Measurements from ENCODE around the gene CDH12. TPM values are rescaled to one million over a fixed set of nuclear protein-coding genes. Genes with fewer than 3 reads are reported as not detected.
A peak's percentile ranks its signal among the peaks of the same experiment; 100 is the strongest.
"Not testable (repeated sequence)": the region's sequence is repeated elsewhere in the genome, so short reads cannot be mapped to it uniquely, and the experiment has no call there.

CDH12 gene
- total RNA-seq, 1 donor from 2014 or later, result 23.5 TPM

DNA sequence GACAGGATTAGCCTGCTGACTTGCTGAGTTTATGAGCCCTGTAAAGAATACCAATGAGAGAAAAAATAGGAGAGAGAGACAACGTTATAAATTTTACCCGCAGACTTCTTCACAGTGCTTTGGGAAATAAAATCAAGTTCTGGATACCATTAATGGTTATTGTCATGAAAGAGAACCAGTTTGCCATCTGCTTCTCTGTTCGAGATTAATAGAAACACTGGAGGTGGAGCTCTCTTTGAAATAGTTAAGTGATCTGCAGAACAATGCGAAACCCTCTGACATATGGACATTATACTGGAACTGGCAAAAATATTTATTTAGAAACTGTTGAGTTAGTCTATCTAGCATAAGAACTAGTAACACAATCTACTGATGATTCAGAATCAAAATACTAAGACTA is 500.7 kb downstream of the CDH12 start:
- H3K9me3 Mint-ChIP-seq (ENCODE audit: unreplicated experiment), result no peaks in the 10 kb centered on the region
- TF ChIP-seq CTCF (IDR thresholded peaks at IDR 0.05; ENCODE audit: partially characterized antibody, unreplicated experiment), result no peak
- no peaks in the 10 kb centered on the region for H3K27me3 Mint-ChIP-seq (ENCODE audit: unreplicated experiment)
- H3K27ac Mint-ChIP-seq (ENCODE audit: unreplicated experiment), result peak overlapping the region; percentile 26
- no peaks in the 10 kb centered on the region for H3K36me3 Mint-ChIP-seq (ENCODE audit: unreplicated experiment)
- H3K4me1 Mint-ChIP-seq (ENCODE audit: low read depth, unreplicated experiment), result peaks cover 7% of the 10 kb centered on the region
- H3K4me3 Mint-ChIP-seq (ENCODE audit: unreplicated experiment), result no peak overlapping the region
- no peak for DNase-seq

DNA sequence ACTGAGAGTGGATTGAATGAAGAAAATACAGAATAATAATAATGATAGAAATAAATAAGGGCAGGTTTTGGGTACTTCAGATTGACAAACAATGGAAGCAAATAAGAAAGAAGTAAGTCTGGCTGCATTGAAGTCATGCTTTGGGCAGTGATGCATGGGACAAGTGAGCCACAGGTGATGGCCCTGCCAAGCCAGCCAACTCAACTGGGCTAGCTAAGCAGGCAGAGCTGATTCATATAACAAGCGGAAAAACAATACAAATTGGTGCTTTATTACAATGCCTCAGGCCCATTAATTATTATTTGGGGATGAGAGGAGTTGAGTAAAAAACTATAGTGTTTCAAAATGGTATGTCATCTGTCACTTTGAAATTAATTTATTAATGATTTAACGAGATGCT is 502.0 kb downstream of the CDH12 start:
- Mint-ChIP-seq H3K4me1 (ENCODE audit: low read depth, unreplicated experiment) (peaks cover 7% of the 10 kb centered on the region), H3K36me3 (ENCODE audit: unreplicated experiment) (no peaks in the 10 kb centered on the region), H3K27ac (ENCODE audit: unreplicated experiment) (no peak overlapping the region), H3K27me3 (ENCODE audit: unreplicated experiment) (no peaks in the 10 kb centered on the region), H3K9me3 (ENCODE audit: unreplicated experiment) (no peaks in the 10 kb centered on the region), H3K4me3 (ENCODE audit: unreplicated experiment) (no peak overlapping the region)
- no peak for TF ChIP-seq CTCF (IDR thresholded peaks at IDR 0.05; ENCODE audit: partially characterized antibody, unreplicated experiment)
- DNase-seq, result no peak

DNA sequence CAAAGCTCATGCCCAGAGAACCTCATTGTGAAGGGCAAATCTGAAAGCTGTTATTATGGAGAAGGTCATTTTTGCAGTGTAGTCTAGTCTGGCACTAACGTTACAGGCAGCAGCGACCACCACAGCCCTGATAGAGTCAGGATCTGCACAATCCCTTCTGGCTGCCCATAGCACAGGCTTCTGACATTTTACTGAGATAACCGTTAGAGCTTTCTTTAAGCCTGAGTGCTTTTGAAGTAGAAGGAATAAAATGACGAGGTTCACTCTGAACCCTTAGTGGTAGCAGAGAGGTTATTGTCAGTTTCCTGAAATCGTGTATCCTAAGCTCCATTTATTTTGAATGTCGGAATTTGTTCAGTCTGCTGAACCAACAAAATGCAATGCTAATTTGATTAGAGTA is 505.1 kb downstream of the CDH12 start:
- no peaks in the 10 kb centered on the region for H3K27me3 Mint-ChIP-seq (ENCODE audit: unreplicated experiment)
- H3K4me1 Mint-ChIP-seq (ENCODE audit: low read depth, unreplicated experiment), result peaks cover 7% of the 10 kb centered on the region
- TF ChIP-seq CTCF (IDR thresholded peaks at IDR 0.05; ENCODE audit: partially characterized antibody, unreplicated experiment), result no peak
- no peak overlapping the region for H3K27ac Mint-ChIP-seq (ENCODE audit: unreplicated experiment)
- H3K9me3 Mint-ChIP-seq (ENCODE audit: unreplicated experiment), result no peaks in the 10 kb centered on the region
- H3K36me3 Mint-ChIP-seq (ENCODE audit: unreplicated experiment), result no peaks in the 10 kb centered on the region
- no peak for DNase-seq
- no peak overlapping the region for H3K4me3 Mint-ChIP-seq (ENCODE audit: unreplicated experiment)

DNA sequence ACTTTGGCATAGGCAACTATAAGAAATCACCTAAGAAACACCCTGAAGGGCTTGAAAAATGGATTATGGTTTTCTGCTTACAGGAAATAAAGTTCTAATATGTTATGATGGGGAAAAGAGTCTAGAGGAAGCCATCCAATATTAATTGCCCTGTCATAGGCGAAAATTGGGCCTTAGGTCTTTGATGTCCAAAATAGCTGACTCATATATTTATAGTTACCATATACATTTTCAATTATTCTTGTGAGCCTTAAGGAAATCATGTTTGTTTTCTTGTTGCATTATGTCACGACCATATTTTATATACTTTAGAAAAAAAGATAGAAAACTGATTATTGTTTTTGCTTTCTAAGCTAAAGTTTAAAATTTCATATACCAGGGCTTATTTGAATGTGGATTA is 509.1 kb downstream of the CDH12 start:
- no peaks in the 10 kb centered on the region for H3K36me3 Mint-ChIP-seq (ENCODE audit: unreplicated experiment)
- H3K9me3 Mint-ChIP-seq (ENCODE audit: unreplicated experiment), result no peaks in the 10 kb centered on the region
- H3K27ac Mint-ChIP-seq (ENCODE audit: unreplicated experiment), result no peak overlapping the region
- DNase-seq, result no peak
- no peak overlapping the region for H3K4me3 Mint-ChIP-seq (ENCODE audit: unreplicated experiment)
- no peaks in the 10 kb centered on the region for H3K4me1 Mint-ChIP-seq (ENCODE audit: low read depth, unreplicated experiment)
- no peak for TF ChIP-seq CTCF (IDR thresholded peaks at IDR 0.05; ENCODE audit: partially characterized antibody, unreplicated experiment)
- H3K27me3 Mint-ChIP-seq (ENCODE audit: unreplicated experiment), result no peaks in the 10 kb centered on the region

DNA sequence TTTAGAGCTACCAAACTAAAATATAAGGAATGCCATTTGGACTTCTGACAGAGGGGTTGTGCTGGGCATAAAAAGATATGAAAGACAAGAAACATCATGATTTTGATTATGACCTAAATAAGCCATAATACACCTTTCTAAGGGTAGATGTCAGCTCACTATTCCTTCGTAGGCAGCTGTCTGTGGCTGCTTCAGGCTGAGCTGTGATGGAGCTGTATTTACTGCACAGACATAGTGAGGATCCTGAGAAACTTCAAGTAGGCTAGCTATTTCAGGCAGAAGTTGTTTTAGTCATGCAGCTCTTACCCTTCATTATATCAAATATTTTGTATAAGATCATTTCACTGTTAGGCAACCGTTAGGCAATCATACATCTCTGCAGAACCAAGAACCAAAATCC is 511.7 kb downstream of the CDH12 start:
- no peak overlapping the region for H3K27ac Mint-ChIP-seq (ENCODE audit: unreplicated experiment)
- no peak for DNase-seq
- peaks cover 3% of the 10 kb centered on the region for H3K9me3 Mint-ChIP-seq (ENCODE audit: unreplicated experiment)
- no peaks in the 10 kb centered on the region for H3K27me3 Mint-ChIP-seq (ENCODE audit: unreplicated experiment)
- TF ChIP-seq CTCF (IDR thresholded peaks at IDR 0.05; ENCODE audit: partially characterized antibody, unreplicated experiment), result no peak
- no peaks in the 10 kb centered on the region for H3K4me1 Mint-ChIP-seq (ENCODE audit: low read depth, unreplicated experiment)
- no peak overlapping the region for H3K4me3 Mint-ChIP-seq (ENCODE audit: unreplicated experiment)
- peaks cover 11% of the 10 kb centered on the region for H3K36me3 Mint-ChIP-seq (ENCODE audit: unreplicated experiment)

DNA sequence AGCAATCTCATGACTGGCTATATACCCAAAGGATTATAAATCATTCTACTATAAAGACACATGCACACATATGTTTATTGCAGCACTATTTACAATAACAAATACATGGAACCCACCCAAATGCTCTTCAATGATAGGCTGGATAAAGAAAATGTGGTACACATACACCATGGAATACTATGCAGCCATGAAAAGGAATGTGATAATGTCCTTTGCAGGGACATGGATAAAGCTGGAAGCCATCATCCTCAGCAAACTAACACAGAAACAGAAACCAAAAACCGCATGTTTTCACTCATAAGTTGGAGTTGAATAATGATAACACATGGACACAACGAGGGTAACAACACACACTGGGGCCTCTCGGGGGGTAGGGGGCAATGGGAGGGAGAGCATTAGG is 520.2 kb downstream of the CDH12 start:
- not testable (repeated sequence) for H3K4me3 Mint-ChIP-seq (ENCODE audit: unreplicated experiment); H3K4me1 Mint-ChIP-seq (ENCODE audit: low read depth, unreplicated experiment); H3K27ac Mint-ChIP-seq (ENCODE audit: unreplicated experiment); H3K27me3 Mint-ChIP-seq (ENCODE audit: unreplicated experiment); DNase-seq
- Mint-ChIP-seq H3K36me3 (ENCODE audit: unreplicated experiment) (peaks cover 31% of the 10 kb centered on the region), H3K9me3 (ENCODE audit: unreplicated experiment) (peaks cover 13% of the 10 kb centered on the region)
